Calu3 (cell line): ENCODE measurements around the gene CXCR5. TPM values are rescaled to one million over a fixed set of nuclear protein-coding genes. Genes with fewer than 3 reads are reported as not detected.

Experiments used
- BruUV-seq: library from RNA; stranded (reverse); fragments of 400-500 nt; replicated peaks from 2 replicates; lab custom pipeline; 2021; lab: Mats Ljungman, UMichigan
- CTCF ChIA-PET: fragments of 300-600 bp; sonication (Branson Sonifier 250); formaldehyde crosslinking; loops from one replicate; lab custom pipeline; 2022; ENCODE audit warnings: antibody characterized with exemption; lab: Charles Lee
- DNase-seq: peaks from one replicate; pipeline ENCODE4 v3.0.0; 2022
- H3K27ac Mint-ChIP-seq: one replicate; pipeline ENCODE4 v1.8.0; 2022; ENCODE audit warnings: mixed read lengths; ENCODE audit not compliant: unreplicated experiment
- H3K27me3 Mint-ChIP-seq: one replicate; pipeline ENCODE4 v1.8.0; 2022; ENCODE audit warnings: mixed read lengths; ENCODE audit not compliant: unreplicated experiment
- H3K36me3 Mint-ChIP-seq: one replicate; pipeline ENCODE4 v1.8.0; 2022; ENCODE audit warnings: mild to moderate bottlenecking, moderate library complexity, mixed read lengths; ENCODE audit not compliant: insufficient read depth, unreplicated experiment
- H3K4me1 Mint-ChIP-seq: one replicate; pipeline ENCODE4 v1.8.0; 2022; ENCODE audit warnings: mild to moderate bottlenecking, low read depth, mixed read lengths; ENCODE audit not compliant: unreplicated experiment
- H3K4me3 Mint-ChIP-seq: one replicate; pipeline ENCODE4 v1.8.0; 2022; ENCODE audit warnings: mild to moderate bottlenecking, low read depth, moderate library complexity, mixed read lengths; ENCODE audit not compliant: unreplicated experiment
- H3K9me3 Mint-ChIP-seq: one replicate; pipeline ENCODE4 v1.8.0; 2022; ENCODE audit warnings: low read depth, mixed read lengths; ENCODE audit not compliant: unreplicated experiment
- CTCF ChIP-seq: fragments of 200-600 bp; IDR thresholded peaks from one replicate; pipeline ENCODE4 v1.8.0; 2022; ENCODE audit warnings: antibody characterized with exemption; ENCODE audit not compliant: unreplicated experiment
- intact Hi-C: fragments of 100-400 bp; cut with micrococcal nuclease; formaldehyde crosslinking; loops from one replicate; pipeline ENCODE4 v1.10.0; 2022; ENCODE audit not compliant: unreplicated experiment
- total RNA-seq: library from RNA; stranded (reverse); gene quantifications from 2 replicates; pipeline ENCODE4 v1.2.3, GENCODE V29; 2022

Gene CXCR5
- total RNA-seq, 1 experiment from 2014 or later: not detected

GRCh38 chr11:118895093-118896039 is 11.7 kb downstream of the CXCR5 start:
- no peaks in the 10 kb centered on the region for H3K27me3 Mint-ChIP-seq
- peaks cover 62% of the 10 kb centered on the region for H3K36me3 Mint-ChIP-seq
- DNase-seq: no peak
- H3K9me3 Mint-ChIP-seq: no peaks in the 10 kb centered on the region
- H3K27ac Mint-ChIP-seq: peak overlapping the region; percentile 69
- TF ChIP-seq CTCF: no peak
- intact Hi-C loops: no loop called here
- CTCF ChIA-PET: interaction anchor here (0.7 kb wide), 1 partner anchor 103 kb away, joined by 3 read pairs; no protein-coding TSS in a partner anchor
- BruUV-seq: no TSS peak
- H3K4me3 Mint-ChIP-seq: no peak overlapping the region
- H3K4me1 Mint-ChIP-seq: no peaks in the 10 kb centered on the region

GRCh38 chr11:118896472-118896913 is 12.8 kb downstream of the CXCR5 start:
- TF ChIP-seq CTCF: no peak
- CTCF ChIA-PET: no interaction called here
- BruUV-seq: no TSS peak
- H3K36me3 Mint-ChIP-seq: peaks cover 69% of the 10 kb centered on the region
- no peak for DNase-seq
- H3K27ac Mint-ChIP-seq: no peak overlapping the region
- intact Hi-C loops: no loop called here
- no peak overlapping the region for H3K4me3 Mint-ChIP-seq
- H3K9me3 Mint-ChIP-seq: no peaks in the 10 kb centered on the region
- peaks cover under 1% of the 10 kb centered on the region for H3K4me1 Mint-ChIP-seq
- no peaks in the 10 kb centered on the region for H3K27me3 Mint-ChIP-seq

GRCh38 chr11:118896921-118897591 is 13.4 kb downstream of the CXCR5 start:
- CTCF ChIA-PET: no interaction called here
- H3K27ac Mint-ChIP-seq: no peak overlapping the region
- BruUV-seq: TSS peak; percentile 11
- H3K27me3 Mint-ChIP-seq: no peaks in the 10 kb centered on the region
- peaks cover 74% of the 10 kb centered on the region for H3K36me3 Mint-ChIP-seq
- H3K9me3 Mint-ChIP-seq: no peaks in the 10 kb centered on the region
- peaks cover 6% of the 10 kb centered on the region for H3K4me1 Mint-ChIP-seq
- DNase-seq: no peak
- no peak overlapping the region for H3K4me3 Mint-ChIP-seq
- TF ChIP-seq CTCF: no peak
- intact Hi-C loops: no loop called here

- intact Hi-C loops: no loop called here
- Mint-ChIP-seq H3K4me1 (peaks cover 10% of the 10 kb centered on the region), H3K27me3 (no peaks in the 10 kb centered on the region), H3K27ac (no peak overlapping the region), H3K4me3 (no peak overlapping the region), H3K9me3 (no peaks in the 10 kb centered on the region), H3K36me3 (peaks cover 69% of the 10 kb centered on the region)
- no TSS peak for BruUV-seq
- CTCF ChIA-PET: no interaction called here
- no peak for DNase-seq
- TF ChIP-seq CTCF: no peak
Measured at GRCh38 chr11:118897721-118898310, 14.1 kb downstream of the CXCR5 start.
